Kidney capillary endothelial cell (primary cell): ENCODE measurements around the gene GGT5.
"Not testable (repeated sequence)": the region's sequence is repeated elsewhere in the genome, so short reads cannot be mapped to it uniquely, and the experiment has no call there.

Source experiments
- DNase-seq: peaks from one replicate; pipeline ENCODE4 v3.0.0-alpha.2; 2018; ENCODE audit warnings: low spot score

GGT5 gene

GRCh38 chr22:24232725-24233124 lies 12.2 kb downstream of the GGT5 start:
- DNase-seq = no peak

- no peak for DNase-seq
Observed at GRCh38 chr22:24232124-24232523, 12.8 kb downstream of the GGT5 start.

GRCh38 chr22:24231706-24232105 lies 13.2 kb downstream of the GGT5 start:
- no peak for DNase-seq

- DNase-seq = no peak
Observed at GRCh38 chr22:24230911-24231656, 13.8 kb downstream of the GGT5 start.

- DNase-seq = no peak
Observed at GRCh38 chr22:24225951-24226350, 18.9 kb downstream of the GGT5 start.

GRCh38 chr22:24225044-24225601 lies 19.8 kb downstream of the GGT5 start:
- DNase-seq = no peak

- DNase-seq = no peak
Observed at GRCh38 chr22:24224468-24224867, 20.4 kb downstream of the GGT5 start.

- no peak for DNase-seq
Observed at GRCh38 chr22:24219750-24220149, 25.1 kb downstream of the GGT5 start.

GRCh38 chr22:24217384-24217783 lies 27.5 kb downstream of the GGT5 start:
- DNase-seq = no peak

GRCh38 chr22:24216541-24217209 lies 28.2 kb downstream of the GGT5 start:
- no peak for DNase-seq

- DNase-seq = no peak
Observed at GRCh38 chr22:24214467-24215285, 30.2 kb downstream of the GGT5 start.

- not testable (repeated sequence) for DNase-seq
Observed at GRCh38 chr22:24213111-24213510, 31.8 kb downstream of the GGT5 start.

- not testable (repeated sequence) for DNase-seq
Observed at GRCh38 chr22:24211716-24212115, 33.2 kb downstream of the GGT5 start.

GRCh38 chr22:24210409-24210808 lies 34.5 kb downstream of the GGT5 start:
- DNase-seq = not testable (repeated sequence)

- DNase-seq = no peak
Observed at GRCh38 chr22:24209687-24210086, 35.2 kb downstream of the GGT5 start.

GRCh38 chr22:24209016-24209415 lies 35.9 kb downstream of the GGT5 start:
- no peak for DNase-seq

GRCh38 chr22:24208012-24208749 lies 36.7 kb downstream of the GGT5 start:
- peak; percentile 96 for DNase-seq

GRCh38 chr22:24207264-24208011 lies 37.4 kb downstream of the GGT5 start:
- no peak for DNase-seq

GRCh38 chr22:24206460-24207263 lies 38.2 kb downstream of the GGT5 start:
- DNase-seq = not testable (repeated sequence)
